ENCODE results near the gene PPEF1. TPM values are rescaled to one million over a fixed set of nuclear protein-coding genes. Genes with fewer than 3 reads are reported as not detected.

Gene PPEF1
- polyA plus RNA-seq, 3 donors from 2014 or later, result 0.34 TPM; not detected in 2

DNA sequence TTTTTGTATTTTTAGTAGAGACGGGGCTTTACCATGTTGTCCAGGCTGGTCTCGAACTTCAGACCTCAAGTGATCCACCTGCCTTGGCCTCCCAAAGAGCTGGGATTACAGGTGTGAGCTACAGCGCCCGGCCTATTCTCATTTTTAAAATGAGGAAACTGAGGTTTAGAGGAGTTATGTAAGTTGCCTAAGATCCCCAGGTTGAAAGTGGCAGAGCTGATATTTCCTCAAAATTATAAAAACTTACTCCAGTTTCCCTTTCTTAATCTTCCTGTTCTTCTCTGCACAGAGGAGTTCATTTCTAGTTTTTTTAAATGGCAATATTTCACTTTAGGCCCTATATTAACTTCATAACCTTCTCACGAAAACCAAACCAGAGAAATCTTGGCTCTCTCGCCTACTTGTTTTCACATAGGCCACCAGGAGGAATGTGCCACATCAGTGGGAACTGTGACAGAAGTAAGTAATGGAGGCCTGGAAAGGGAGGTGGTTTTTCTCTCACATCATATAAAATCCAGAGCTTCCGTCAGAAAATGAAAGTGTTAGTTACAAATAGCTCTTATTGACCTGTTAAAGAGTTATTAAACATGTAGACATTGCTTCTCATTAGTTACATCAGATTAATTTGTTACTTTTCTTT is 19.5 kb upstream of the PPEF1 start:
- Mint-ChIP-seq H3K27ac (no peak overlapping the region), H3K27me3 (ENCODE audit: low read depth in 3 of 3) (peaks cover 0 to 3% (median 0%) of the 10 kb centered on the region in 3 donors), H3K4me1 (no peaks in the 10 kb centered on the region), H3K9me3 (no peaks in the 10 kb centered on the region), H3K4me3 (no peak overlapping the region), H3K36me3 (no peaks in the 10 kb centered on the region)
- no peak for DNase-seq

DNA sequence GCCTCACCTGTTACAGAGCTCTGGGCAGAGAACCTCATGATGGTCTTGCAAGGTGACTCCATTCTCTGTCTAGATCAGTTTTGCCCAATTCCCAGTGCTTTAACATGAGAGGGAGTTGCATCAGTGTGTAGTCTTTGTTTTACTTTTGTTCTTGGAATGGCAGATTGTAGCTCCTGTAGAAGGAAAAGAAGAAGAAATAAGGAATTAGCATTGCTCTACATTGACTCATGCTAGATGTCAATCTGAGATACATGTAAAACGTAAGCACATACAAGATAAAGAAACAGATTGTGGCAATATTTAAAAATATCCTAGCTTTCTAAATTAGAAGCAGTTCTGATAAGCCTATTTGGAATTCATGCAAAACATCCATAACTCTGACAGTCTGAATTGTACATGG is 16.0 kb upstream of the PPEF1 start:
- no peaks in the 10 kb centered on the region for H3K36me3 Mint-ChIP-seq
- no peaks in the 10 kb centered on the region for H3K9me3 Mint-ChIP-seq
- H3K27ac Mint-ChIP-seq, result no peak overlapping the region
- DNase-seq, result no peak
- H3K4me1 Mint-ChIP-seq, result no peaks in the 10 kb centered on the region
- no peak overlapping the region for H3K4me3 Mint-ChIP-seq
- H3K27me3 Mint-ChIP-seq (ENCODE audit: low read depth in 3 of 3), result peaks cover 0 to 9% (median 3%) of the 10 kb centered on the region in 3 donors

DNA sequence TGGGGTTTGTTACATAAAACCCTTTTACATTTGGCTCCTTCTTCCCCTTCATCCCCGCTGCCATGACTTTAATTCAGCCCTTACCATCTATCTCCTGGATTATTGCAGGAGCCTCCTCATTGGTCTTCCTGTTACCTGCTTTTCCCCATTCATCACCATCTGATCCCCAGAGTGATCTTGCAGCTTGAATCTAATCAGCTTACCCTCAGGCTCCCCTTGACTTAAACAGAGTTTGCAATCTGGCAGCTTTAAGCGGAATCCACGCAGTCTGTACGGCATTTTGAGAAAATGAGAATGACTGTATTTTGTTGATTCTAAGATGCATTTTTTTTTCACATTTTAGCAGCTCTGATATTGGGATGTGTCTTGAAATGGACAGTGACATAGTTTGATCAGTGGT is 14.9 kb upstream of the PPEF1 start:
- Mint-ChIP-seq H3K9me3 (no peaks in the 10 kb centered on the region), H3K4me3 (no peak overlapping the region), H3K27me3 (ENCODE audit: low read depth in 3 of 3) (peaks cover 0 to 10% (median 5%) of the 10 kb centered on the region in 3 donors), H3K4me1 (no peaks in the 10 kb centered on the region), H3K27ac (no peak overlapping the region), H3K36me3 (no peaks in the 10 kb centered on the region)
- DNase-seq, result no peak

DNA sequence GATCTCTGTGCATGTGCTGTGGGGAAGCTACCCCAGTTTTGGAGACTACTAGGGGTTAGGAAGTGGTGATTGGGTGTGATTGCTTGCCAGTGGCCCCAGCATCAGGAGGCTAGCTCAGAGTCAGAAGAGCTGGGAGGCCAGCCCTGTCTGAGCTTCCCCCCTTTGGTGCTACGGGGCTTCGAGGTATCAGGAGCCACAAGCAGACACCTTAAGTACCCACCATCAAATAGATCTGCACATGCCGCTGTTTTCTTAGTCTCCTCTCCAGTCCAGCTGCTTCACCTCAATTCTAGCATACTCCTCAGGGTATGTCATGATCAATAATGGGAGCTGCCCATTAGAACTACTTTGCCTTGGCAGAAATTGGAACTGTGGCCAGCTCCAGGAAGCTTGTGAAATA is 10.8 kb upstream of the PPEF1 start:
- H3K27ac Mint-ChIP-seq, result no peak overlapping the region
- H3K36me3 Mint-ChIP-seq, result no peaks in the 10 kb centered on the region
- H3K4me3 Mint-ChIP-seq, result no peak overlapping the region
- H3K4me1 Mint-ChIP-seq, result no peaks in the 10 kb centered on the region
- no peak for DNase-seq
- H3K27me3 Mint-ChIP-seq (ENCODE audit: low read depth in 3 of 3), result peaks cover 0 to 15% (median 7%) of the 10 kb centered on the region in 3 donors
- no peaks in the 10 kb centered on the region for H3K9me3 Mint-ChIP-seq

DNA sequence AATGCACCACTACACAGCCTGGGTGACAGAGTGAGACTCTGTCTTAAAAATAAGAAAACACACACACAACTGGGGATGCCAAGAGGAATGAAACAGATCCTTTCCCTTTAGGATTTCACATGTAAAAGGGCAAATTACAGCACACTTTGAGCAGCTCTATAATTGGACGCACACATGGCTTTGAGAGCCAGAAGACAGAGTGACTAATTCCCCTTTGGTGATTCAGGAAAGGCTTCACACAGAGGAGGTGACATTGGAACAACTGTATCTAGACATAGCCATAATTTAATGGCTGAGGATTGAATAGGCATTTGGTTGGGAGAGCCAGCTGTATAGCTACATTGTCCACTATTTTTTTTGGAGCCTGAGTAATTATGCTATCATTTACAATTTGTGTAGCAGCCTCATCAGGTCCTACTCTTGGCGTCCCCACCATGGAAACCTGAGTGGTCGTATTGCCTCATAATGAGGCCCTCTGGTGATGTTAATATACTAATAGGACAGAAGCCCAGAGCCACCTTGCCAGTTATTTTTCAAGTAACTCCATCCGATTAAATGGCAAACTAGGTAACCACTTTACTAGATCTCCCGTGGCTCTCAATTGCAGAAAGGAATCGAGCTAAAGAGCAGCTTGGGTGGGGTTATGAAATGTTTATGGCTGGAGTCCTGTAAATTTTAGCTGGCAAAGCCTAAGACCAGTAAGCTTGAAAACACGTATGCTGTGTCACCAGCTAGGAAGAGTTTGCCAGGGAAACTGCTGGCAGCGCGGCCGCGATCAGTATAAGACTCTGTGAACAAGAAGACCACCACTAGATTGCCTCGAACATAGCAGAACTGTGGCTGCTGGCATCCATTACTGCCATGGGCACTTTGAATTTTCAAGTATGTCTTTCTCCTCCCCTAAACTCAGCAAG is 8.5 kb upstream of the PPEF1 start:
- no peaks in the 10 kb centered on the region for H3K9me3 Mint-ChIP-seq
- no peaks in the 10 kb centered on the region for H3K36me3 Mint-ChIP-seq
- H3K27me3 Mint-ChIP-seq (ENCODE audit: low read depth in 3 of 3), result peaks cover 0 to 12% (median 4%) of the 10 kb centered on the region in 3 donors
- H3K4me1 Mint-ChIP-seq, result no peaks in the 10 kb centered on the region
- no peak overlapping the region for H3K4me3 Mint-ChIP-seq
- no peak overlapping the region for H3K27ac Mint-ChIP-seq
- DNase-seq, result no peak

DNA sequence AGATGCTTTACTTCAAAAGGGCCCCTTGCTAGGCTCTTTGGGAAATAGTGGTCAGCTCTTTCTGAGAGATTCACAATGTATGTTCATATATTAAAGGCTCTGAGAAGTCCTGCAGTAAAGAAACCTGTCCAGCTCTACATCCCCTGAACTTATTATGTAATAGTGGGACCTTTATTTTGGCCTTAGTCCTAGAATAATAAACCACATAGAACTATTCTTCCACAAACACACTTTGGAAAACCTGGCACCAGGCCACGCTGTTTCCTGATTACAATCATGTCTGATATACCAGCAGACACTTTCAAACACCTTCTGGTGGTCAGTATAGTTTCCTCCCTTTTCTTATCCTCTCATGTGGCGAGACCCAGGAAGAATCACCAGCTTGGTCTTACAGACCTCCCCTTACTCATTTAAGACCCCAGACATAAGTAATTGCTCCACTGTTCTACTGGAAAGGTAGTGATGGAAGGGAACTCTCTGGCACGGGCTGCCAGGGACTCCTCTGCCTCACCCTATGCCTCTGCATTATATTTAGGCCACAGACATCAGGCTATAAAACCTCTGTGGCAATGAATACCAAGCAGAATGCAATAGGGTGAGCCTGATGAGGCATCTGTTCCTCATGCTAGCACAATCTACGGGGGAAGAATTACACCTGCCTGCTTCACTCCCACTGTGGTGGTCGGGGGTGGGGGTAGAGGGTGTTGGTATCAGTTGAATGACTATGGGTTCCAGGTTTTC is 5.7 kb upstream of the PPEF1 start:
- DNase-seq, result no peak
- Mint-ChIP-seq H3K27ac (no peak overlapping the region), H3K9me3 (no peaks in the 10 kb centered on the region), H3K27me3 (ENCODE audit: low read depth in 3 of 3) (peaks cover 0 to 8% (median 4%) of the 10 kb centered on the region in 3 donors), H3K36me3 (no peaks in the 10 kb centered on the region), H3K4me3 (no peak overlapping the region), H3K4me1 (no peaks in the 10 kb centered on the region)

DNA sequence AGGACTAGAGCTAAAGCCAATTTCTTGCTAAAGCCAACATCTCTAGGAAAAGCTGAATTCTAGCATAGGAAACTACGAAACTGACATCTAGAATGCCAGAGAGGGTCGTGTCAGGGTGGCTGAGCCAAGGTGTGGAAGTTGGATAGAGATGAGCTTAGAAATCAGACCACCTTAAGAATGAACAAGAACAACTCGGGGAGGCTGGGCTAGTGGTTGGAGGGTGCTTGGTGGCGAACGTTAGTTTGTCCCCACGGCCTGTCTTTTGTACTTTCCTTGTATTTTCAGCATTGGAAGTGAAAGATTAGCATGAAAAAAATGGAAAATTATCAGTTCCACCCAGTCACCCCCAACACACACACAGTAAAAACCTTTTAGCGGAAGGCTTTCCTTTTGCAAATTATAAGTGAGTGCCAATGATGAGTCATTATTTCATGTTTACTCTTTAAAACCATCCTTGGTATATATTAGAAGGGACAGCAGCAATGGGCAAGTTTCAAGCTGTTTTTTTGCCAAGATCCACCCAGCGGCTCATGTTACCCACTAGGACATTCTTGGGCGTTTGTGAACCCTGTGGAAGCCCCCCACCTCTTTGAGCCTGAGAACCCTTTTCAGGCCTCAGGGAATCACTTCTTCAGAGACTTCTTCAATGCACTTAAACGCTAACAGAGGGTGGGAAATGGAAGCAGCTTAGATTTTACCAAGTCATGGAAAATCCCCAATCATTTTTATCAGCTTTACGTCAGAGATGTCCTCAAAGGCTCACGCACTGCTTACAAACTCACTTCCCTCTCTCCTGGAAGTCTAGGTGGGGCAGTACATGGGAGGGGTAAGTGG is 4.9 kb upstream of the PPEF1 start:
- no peak overlapping the region for H3K27ac Mint-ChIP-seq
- no peaks in the 10 kb centered on the region for H3K36me3 Mint-ChIP-seq
- H3K27me3 Mint-ChIP-seq (ENCODE audit: low read depth in 3 of 3), result peaks cover 0 to 9% (median 3%) of the 10 kb centered on the region in 3 donors
- no peak for DNase-seq
- H3K9me3 Mint-ChIP-seq, result no peaks in the 10 kb centered on the region
- H3K4me3 Mint-ChIP-seq, result no peak overlapping the region
- no peaks in the 10 kb centered on the region for H3K4me1 Mint-ChIP-seq

DNA sequence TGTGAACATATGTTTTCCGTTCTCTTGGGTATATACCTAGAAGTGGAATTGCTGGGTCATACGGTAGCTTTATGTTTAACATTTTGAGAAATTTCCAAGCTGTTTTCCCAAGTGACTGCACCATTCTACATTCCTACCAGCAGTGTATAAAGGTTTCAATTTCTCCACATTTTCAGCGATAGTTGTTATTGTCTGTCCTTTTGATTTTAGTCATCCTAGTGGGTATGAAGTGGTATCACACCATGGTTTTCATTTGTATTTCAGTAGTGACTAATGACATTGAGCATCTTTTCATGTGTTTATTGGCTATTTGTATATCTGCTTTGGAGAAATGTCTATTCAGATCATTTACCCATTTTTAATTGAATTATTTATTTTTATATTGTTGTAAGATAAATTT is 2.4 kb downstream of the PPEF1 start:
- no peaks in the 10 kb centered on the region for H3K9me3 Mint-ChIP-seq
- no peak for DNase-seq
- H3K4me3 Mint-ChIP-seq, result no peak overlapping the region
- H3K4me1 Mint-ChIP-seq, result no peaks in the 10 kb centered on the region
- no peaks in the 10 kb centered on the region for H3K36me3 Mint-ChIP-seq
- peaks cover 2 to 4% (median 3%) of the 10 kb centered on the region in 3 donors for H3K27me3 Mint-ChIP-seq (ENCODE audit: low read depth in 3 of 3)
- H3K27ac Mint-ChIP-seq, result no peak overlapping the region

DNA sequence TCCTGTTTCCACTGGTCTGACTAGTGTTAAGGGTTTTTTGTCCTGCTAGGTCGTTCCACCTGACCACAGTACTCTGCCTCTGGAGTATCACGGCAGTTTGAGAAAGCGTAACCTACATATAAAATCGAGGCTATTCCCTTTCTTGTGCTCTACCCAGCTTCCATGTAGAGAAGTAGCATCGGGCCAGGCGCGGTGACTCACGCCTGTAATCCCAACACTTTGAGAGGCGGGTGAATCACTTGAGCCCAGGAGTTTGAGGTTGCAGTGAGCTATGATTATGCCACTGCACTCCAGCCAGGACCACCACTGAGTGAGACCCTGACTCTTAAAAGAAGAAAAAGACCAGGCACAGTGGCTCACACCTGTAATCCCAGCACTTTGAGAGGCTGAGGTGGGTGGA is 7.5 kb downstream of the PPEF1 start:
- Mint-ChIP-seq H3K4me3 (no peak overlapping the region), H3K9me3 (no peaks in the 10 kb centered on the region), H3K27ac (no peak overlapping the region), H3K36me3 (no peaks in the 10 kb centered on the region), H3K4me1 (no peaks in the 10 kb centered on the region), H3K27me3 (ENCODE audit: low read depth in 3 of 3) (peaks cover 0 to 3% (median 0%) of the 10 kb centered on the region in 3 donors)
- DNase-seq, result no peak

DNA sequence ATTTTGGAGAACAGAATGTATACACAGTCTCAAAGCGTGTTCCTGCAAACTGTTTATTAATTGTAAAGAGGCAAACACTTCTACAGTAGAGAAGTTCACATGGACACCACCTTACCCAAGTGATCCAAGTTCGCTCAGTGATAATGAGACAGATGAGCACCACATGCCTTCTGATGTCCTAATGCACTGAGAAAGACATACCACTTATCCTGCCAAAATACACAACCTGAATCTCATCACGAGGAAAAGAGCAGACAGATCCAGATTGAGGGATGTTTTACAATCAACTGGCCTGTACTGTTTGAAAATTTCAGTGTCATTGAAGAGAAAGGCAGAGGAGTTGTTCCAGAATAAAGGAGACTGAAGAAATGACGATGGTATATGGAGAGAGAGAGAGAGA is 12.4 kb downstream of the PPEF1 start:
- no peak for DNase-seq
- peaks cover 1 to 6% (median 3%) of the 10 kb centered on the region in 3 donors for H3K27me3 Mint-ChIP-seq (ENCODE audit: low read depth in 3 of 3)
- H3K36me3 Mint-ChIP-seq, result no peaks in the 10 kb centered on the region
- H3K27ac Mint-ChIP-seq, result no peak overlapping the region
- no peaks in the 10 kb centered on the region for H3K4me1 Mint-ChIP-seq
- H3K4me3 Mint-ChIP-seq, result no peak overlapping the region
- no peaks in the 10 kb centered on the region for H3K9me3 Mint-ChIP-seq

DNA sequence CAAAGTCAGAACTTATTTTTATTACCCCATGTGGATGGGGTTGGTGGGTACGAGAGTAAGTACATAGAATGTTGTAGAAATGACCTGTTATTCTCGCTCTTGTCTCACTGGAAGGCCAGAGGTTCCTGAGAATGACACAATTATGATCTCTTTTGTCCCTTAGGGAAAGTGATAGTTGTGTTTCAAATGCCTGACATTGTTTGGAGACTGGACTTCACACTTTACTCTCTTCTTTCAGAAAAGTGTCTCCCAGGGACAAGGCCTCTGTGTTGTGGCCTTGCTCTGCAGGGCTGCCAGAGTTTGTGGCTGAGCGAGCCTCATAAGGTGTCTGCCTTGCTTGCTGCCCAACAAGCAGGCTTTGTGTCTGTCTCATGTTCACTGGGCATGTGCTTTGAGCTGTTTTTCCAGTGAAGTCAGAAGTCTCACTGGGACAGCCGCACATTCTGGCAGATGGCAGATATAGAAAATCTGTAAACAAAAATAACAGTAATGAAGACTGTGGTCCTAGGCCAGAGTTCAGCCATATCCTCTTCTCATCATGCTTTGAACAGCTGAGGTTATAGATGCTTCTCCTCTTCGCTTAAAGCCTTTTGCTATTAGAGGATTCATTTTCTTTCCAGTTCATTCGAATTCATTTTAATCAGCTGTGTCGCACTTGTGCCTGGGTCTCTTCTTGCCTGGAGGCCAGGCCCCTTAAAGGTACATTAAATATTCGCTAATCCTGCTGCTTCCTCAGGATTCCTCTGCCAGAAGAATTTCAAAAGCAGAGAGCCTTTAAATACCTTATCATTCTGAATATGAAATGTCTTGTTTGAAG is 14.4 kb downstream of the PPEF1 start:
- no peaks in the 10 kb centered on the region for H3K9me3 Mint-ChIP-seq
- H3K4me3 Mint-ChIP-seq, result no peak overlapping the region
- H3K36me3 Mint-ChIP-seq, result no peaks in the 10 kb centered on the region
- DNase-seq, result no peak
- peaks cover 1 to 7% (median 6%) of the 10 kb centered on the region in 3 donors for H3K27me3 Mint-ChIP-seq (ENCODE audit: low read depth in 3 of 3)
- H3K27ac Mint-ChIP-seq, result no peak overlapping the region
- no peaks in the 10 kb centered on the region for H3K4me1 Mint-ChIP-seq

DNA sequence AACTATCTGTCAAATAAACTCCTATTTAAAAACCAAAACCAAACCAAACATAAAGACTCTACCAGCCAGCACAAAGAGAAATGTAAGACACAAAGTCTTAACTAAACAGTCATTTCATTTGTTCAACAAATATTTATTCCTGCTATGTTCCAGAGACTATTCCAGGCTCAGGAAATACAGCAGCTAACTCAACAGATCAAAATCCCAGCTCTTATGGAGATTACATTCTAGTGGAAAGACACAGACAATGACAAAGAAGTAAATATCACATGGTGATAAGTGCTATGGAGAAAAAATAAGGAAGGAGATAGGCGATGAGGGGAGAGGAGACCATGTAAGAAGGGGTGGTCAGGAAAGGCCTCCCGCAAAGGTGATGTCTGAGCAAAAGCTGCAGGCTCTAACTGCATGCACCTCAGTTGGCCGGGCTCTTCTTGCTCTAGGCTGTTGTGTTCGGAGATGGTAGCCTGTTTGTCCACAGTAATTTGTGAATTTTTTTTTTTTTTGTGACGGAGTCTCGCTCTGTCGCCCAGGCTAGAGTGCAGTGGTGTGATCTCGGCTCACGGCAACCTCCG is 15.1 kb downstream of the PPEF1 start:
- Mint-ChIP-seq H3K27ac (no peak overlapping the region), H3K27me3 (ENCODE audit: low read depth in 3 of 3) (peaks cover 1 to 7% (median 6%) of the 10 kb centered on the region in 3 donors), H3K4me1 (no peaks in the 10 kb centered on the region), H3K36me3 (no peaks in the 10 kb centered on the region), H3K4me3 (no peak overlapping the region), H3K9me3 (no peaks in the 10 kb centered on the region)
- DNase-seq, result no peak
